Measurements from ENCODE around the gene KIF18B. TPM values are rescaled to one million over a fixed set of nuclear protein-coding genes. Genes with fewer than 3 reads are reported as not detected.
A peak's percentile ranks its signal among the peaks of the same experiment; 100 is the strongest.

Gene KIF18B
- total and polyA plus RNA-seq, 8 donors: 0.05 to 0.53 (median 0.14) TPM; not detected in 1

DNA sequence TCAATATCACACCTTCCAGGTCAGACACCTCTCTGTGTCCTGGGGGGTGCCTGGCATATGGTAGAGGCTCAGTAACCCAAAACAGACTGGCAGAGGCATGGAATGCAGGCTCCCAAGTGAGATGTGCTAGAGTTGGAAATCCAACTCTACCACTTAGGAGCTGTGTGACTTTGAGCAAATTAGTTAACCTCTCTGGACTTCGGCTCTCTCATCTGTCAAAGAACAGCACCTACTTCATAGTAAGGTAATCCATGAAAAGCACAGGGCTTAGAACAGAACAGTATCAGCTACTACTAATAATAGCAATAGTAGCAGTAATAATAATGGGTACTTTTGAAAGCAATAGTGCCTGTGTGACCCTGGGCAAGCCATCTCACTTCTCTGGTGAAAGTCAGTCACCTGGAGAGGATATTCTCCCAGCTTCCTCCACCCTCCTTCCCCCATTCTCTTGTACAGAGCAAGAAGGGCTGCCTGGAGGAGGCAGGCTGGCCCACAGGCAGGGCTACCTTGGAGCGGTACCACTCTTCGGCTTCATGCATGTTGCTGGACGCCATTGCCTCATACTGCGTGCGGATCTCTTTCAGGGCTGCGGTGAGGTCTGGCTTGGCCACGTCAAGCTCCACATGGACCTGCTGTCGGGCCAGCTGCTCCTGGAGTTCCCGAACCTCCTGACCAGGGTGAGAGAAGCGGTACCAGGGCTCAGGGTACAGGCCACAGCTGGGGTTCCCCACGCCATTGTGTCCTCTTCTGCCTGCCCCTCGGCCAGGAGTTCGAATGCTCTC lies 34.6 kb downstream of the KIF18B start:
- TF ChIP-seq, protein P1, sequence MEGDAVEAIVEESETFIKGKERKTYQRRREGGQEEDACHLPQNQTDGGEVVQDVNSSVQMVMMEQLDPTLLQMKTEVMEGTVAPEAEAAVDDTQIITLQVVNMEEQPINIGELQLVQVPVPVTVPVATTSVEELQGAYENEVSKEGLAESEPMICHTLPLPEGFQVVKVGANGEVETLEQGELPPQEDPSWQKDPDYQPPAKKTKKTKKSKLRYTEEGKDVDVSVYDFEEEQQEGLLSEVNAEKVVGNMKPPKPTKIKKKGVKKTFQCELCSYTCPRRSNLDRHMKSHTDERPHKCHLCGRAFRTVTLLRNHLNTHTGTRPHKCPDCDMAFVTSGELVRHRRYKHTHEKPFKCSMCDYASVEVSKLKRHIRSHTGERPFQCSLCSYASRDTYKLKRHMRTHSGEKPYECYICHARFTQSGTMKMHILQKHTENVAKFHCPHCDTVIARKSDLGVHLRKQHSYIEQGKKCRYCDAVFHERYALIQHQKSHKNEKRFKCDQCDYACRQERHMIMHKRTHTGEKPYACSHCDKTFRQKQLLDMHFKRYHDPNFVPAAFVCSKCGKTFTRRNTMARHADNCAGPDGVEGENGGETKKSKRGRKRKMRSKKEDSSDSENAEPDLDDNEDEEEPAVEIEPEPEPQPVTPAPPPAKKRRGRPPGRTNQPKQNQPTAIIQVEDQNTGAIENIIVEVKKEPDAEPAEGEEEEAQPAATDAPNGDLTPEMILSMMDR (IDR thresholded peaks at IDR 0.05): no peak
- WGBS, 2 donors: 77 to 82% methylated on average over 14 of the region's 14 CpGs
- H3K27me3 ChIP-seq: no peaks in the 10 kb centered on the region
- no peaks in the 10 kb centered on the region for H3K9me3 ChIP-seq
- ATAC-seq (no peak), FAIRE-seq (no peak), DNase-seq (no peak)
- no peak overlapping the region for H3K4me3 ChIP-seq
- intact Hi-C loops (cut with DNase I): loop anchor here in 1 of 3 donors (10.0 kb wide), 1 partner anchor 182 kb away; no protein-coding TSS in a partner anchor
- H3K4me1 ChIP-seq: peaks cover 0 to 4% (median 0%) of the 10 kb centered on the region in 3 donors
- H3K36me3 ChIP-seq: no peaks in the 10 kb centered on the region
- H3K27ac ChIP-seq: no peak overlapping the region

GRCh38 chr17:44911133-44912001 lies 36.2 kb downstream of the KIF18B start:
- WGBS, 2 donors: 8% methylated on average over 56 of the region's 56 CpGs
- Histone ChIP-seq H3K27ac (no peak overlapping the region), H3K4me3 (peak overlapping the region in 2 of 4 donors; percentile 25 to 43), H3K4me1 (peaks cover 0 to 4% (median 0%) of the 10 kb centered on the region in 3 donors), H3K27me3 (no peaks in the 10 kb centered on the region), H3K36me3 (no peaks in the 10 kb centered on the region), H3K9me3 (no peaks in the 10 kb centered on the region)
- FAIRE-seq (no peak), ATAC-seq (peak; percentile 78 to 91 (median 84)), DNase-seq (peak; percentile 50 to 85 (median 66))
- intact Hi-C loops (cut with DNase I): loop anchor here in 1 of 3 donors (10.0 kb wide), 1 partner anchor 183 kb away; no protein-coding TSS in a partner anchor
- TF ChIP-seq, protein P1 (IDR thresholded peaks at IDR 0.05): peak; percentile 25 to 44 (median 36)

DNA sequence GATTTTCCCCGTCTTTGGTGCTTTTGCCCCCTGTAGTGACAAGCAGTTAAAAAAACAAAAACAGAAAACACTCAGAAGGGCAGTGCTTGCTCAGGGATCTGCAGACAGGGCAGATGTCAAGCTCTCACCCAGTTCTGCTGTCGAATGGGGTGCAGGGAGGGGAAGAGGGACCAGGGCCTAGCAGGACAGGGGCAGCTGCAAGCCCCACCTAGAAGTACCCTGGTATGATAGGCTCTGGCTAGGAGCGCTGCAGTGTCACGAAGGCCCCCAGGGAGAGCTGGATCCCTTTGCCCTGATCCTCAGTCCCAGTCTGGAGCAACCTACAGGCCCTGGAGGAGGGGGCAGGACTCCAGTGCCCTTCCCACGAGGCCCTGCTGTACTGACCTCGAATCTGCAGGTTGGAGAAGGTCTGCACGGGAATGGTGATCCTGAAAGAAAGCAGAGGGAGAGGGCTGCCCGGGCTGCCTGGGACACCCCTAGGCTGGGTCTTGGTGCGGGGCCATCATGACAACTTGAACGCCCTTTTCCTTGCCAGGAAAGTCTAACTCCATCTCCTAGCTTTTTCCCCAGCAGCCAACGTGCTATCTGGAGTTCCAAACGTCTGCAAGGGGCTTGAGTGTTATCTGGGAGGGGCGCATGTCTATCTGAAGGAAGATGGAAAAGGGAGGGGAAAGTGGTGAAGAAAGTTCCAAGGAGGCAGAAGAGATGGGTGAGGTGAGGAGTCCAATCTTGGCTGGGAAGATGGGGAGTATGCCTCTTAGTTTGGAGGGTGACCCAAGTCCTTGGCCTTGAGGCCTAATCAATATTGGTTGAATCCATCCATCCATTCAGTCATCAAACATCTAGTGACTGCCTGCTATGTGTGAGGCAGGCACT lies 37.1 kb downstream of the KIF18B start:
- H3K27me3 ChIP-seq: no peaks in the 10 kb centered on the region
- ATAC-seq (no peak), DNase-seq (no peak), FAIRE-seq (no peak)
- H3K27ac ChIP-seq: no peak overlapping the region
- H3K4me3 ChIP-seq: no peak overlapping the region
- H3K36me3 ChIP-seq: no peaks in the 10 kb centered on the region
- intact Hi-C loops (cut with DNase I): loop anchor here in 1 of 3 donors (10.0 kb wide), 1 partner anchor 184 kb away; no protein-coding TSS in a partner anchor
- H3K4me1 ChIP-seq: peaks cover 0 to 4% (median 0%) of the 10 kb centered on the region in 3 donors
- TF ChIP-seq, protein P1 (IDR thresholded peaks at IDR 0.05): no peak
- no peaks in the 10 kb centered on the region for H3K9me3 ChIP-seq
- WGBS, 2 donors: 68 to 69% methylated on average over 13 of the region's 13 CpGs

DNA sequence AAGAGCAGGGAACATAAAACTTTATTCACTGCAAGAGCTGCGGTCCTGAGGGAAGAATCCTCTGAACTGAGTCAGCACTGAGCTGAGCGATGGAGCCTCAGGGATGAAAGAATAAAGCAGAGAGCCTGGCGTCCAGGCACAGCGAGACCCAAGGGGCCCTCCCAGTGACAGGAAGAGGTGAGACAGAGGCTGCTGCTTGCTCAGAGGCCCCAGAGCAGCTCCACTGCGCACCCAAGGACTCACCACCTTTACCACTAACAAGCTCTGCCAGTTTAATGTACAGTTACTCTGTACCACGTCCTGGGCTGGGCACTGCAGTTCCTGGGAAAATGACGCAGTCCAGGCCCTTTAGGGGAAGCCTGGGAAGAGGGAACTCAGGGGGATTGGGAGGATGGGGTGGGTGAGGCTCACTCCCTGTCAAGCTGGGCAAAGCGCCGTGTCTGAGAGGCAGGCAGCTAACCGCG lies 37.9 kb downstream of the KIF18B start:
- Histone ChIP-seq H3K27ac (no peak overlapping the region), H3K36me3 (no peaks in the 10 kb centered on the region), H3K4me3 (no peak overlapping the region), H3K27me3 (no peaks in the 10 kb centered on the region), H3K9me3 (no peaks in the 10 kb centered on the region), H3K4me1 (peaks cover 0 to 4% (median 0%) of the 10 kb centered on the region in 3 donors)
- WGBS, 2 donors: 73 to 77% methylated on average over 11 of the region's 11 CpGs
- FAIRE-seq (no peak), DNase-seq (no peak), ATAC-seq (no peak)
- intact Hi-C loops (cut with DNase I): loop anchor here in 1 of 3 donors (10.0 kb wide), 1 partner anchor 185 kb away; no protein-coding TSS in a partner anchor
- TF ChIP-seq, protein P1 (IDR thresholded peaks at IDR 0.05): no peak

Data from pancreas (tissue), 10 donors.